CD4-positive, alpha-beta T cell (primary cell): ENCODE data around the gene SEMA5A. TPM values are rescaled to one million over a fixed set of nuclear protein-coding genes. Genes with fewer than 3 reads are reported as not detected.

Experiments used
- ATAC-seq: fragments of 200-7000 bp; cut with Tn5 transposase; one replicate; pipeline ENCODE4 v1.10.0; 2022; ENCODE audit warnings: mild to moderate bottlenecking; ENCODE audit not compliant: poor library complexity
- CTCF ChIA-PET: fragments of 350-600 bp; sonication (Branson Sonifier 250); formaldehyde crosslinking; loops from one replicate; lab custom pipeline; 2021; ENCODE audit warnings: antibody characterized with exemption, inconsistent platforms; lab: Charles Lee
- POLR2A ChIA-PET: fragments of 350-600 bp; sonication (Branson Sonifier 250); formaldehyde crosslinking; loops from one replicate; lab custom pipeline; 2021; ENCODE audit warnings: antibody characterized with exemption, inconsistent platforms; lab: Charles Lee
- DNase-seq, 14 experiments: peaks; one replicate each; pipeline ENCODE4 v3.0.0-alpha.2; 2013 to 2020; ENCODE audit warnings: mixed read lengths in 2 of 14
- H3K27ac ChIP-seq, 2 donors: one replicate each; pipeline versions ENCODE4 v1.5.1 to v1.7.0; 2013; ENCODE audit warnings: low read length in 2 of 2, low read depth in 1 of 2, mild to moderate bottlenecking in 1 of 2
- H3K27me3 ChIP-seq, 2 experiments: 1 replicate in 1 of 2; 2 replicates in 1 of 2; pipeline versions ENCODE4 v1.6.1 to v1.7.0; 2013; ENCODE audit warnings: low read length in 2 of 2, control low read depth in 1 of 2, mild to moderate bottlenecking in 1 of 2, moderate library complexity in 1 of 2; ENCODE audit not compliant: insufficient read depth in 2 of 2, control insufficient read depth in 1 of 2
- H3K36me3 ChIP-seq: one replicate; pipeline ENCODE4 v1.6.1; 2013; ENCODE audit warnings: low read length, control low read depth; ENCODE audit not compliant: insufficient read depth
- H3K4me1 ChIP-seq: one replicate; pipeline ENCODE4 v1.6.1; 2013; ENCODE audit warnings: low read length, control low read depth; ENCODE audit not compliant: insufficient read depth
- H3K4me3 ChIP-seq: one replicate; pipeline ENCODE4 v1.5.1; 2013; ENCODE audit warnings: mild to moderate bottlenecking, low read length, moderate library complexity
- H3K9me3 ChIP-seq, 2 experiments: 1 replicate in 1 of 2; 2 replicates in 1 of 2; pipeline versions ENCODE4 v1.6.1 to v1.7.0; 2013; ENCODE audit warnings: low read length in 2 of 2, mild to moderate bottlenecking in 2 of 2, control low read depth in 1 of 2, moderate library complexity in 1 of 2; ENCODE audit not compliant: control insufficient read depth in 1 of 2, insufficient read depth in 1 of 2
- H3K27ac Mint-ChIP-seq: one replicate; pipeline ENCODE4 v1.8.0; 2020; ENCODE audit warnings: mixed read lengths
- H3K27me3 Mint-ChIP-seq: one replicate; pipeline ENCODE4 v1.8.0; 2021; ENCODE audit warnings: mixed read lengths
- H3K36me3 Mint-ChIP-seq: one replicate; pipeline ENCODE4 v1.8.0; 2021; ENCODE audit warnings: low read depth, mixed read lengths
- H3K4me1 Mint-ChIP-seq: one replicate; pipeline ENCODE4 v1.8.0; 2021; ENCODE audit warnings: low read depth, mixed read lengths
- H3K4me3 Mint-ChIP-seq: one replicate; pipeline ENCODE4 v1.8.0; 2020; ENCODE audit warnings: mild to moderate bottlenecking, mixed read lengths
- H3K9me3 Mint-ChIP-seq: one replicate; pipeline ENCODE4 v1.8.0; 2020; ENCODE audit warnings: mixed read lengths
- CTCF ChIP-seq: fragments of 200-600 bp; IDR thresholded peaks from one replicate; pipeline ENCODE4 v1.8.0; 2022; ENCODE audit warnings: antibody characterized with exemption, mild to moderate bottlenecking
- intact Hi-C, 2 experiments: fragments of 100-400 bp; cut with DNase I in 1 of 2; cut with micrococcal nuclease in 1 of 2; formaldehyde crosslinking; loops; one replicate each; pipeline versions ENCODE4 v1.15.1 to v1.9.0; 2023 to 2025; cut with DNase I, micrococcal nuclease
- total RNA-seq, 174 experiments: library from RNA in 2 of 174; stranded (reverse) in 2 of 174; gene quantifications; one replicate each; pipeline ENCODE4 v1.2.3 and lab custom pipeline; 2021 to 2026

SEMA5A gene
- total RNA-seq, 2 experiments from 2014 or later = 2.0 to 2.9 TPM

GRCh38 chr5:9375756-9376155 lies 170.1 kb downstream of the SEMA5A start:
- TF ChIP-seq CTCF = no peak
- ATAC-seq = no peak
- Mint-ChIP-seq H3K9me3 (no peaks in the 10 kb centered on the region), H3K27ac (no peak overlapping the region), H3K36me3 (no peaks in the 10 kb centered on the region), H3K4me3 (no peak overlapping the region), H3K4me1 (no peaks in the 10 kb centered on the region), H3K27me3 (no peaks in the 10 kb centered on the region)
- no peaks in the 10 kb centered on the region for H3K27me3 ChIP-seq
- no peaks in the 10 kb centered on the region for H3K36me3 ChIP-seq
- no peak for DNase-seq
- H3K4me1 ChIP-seq = no peaks in the 10 kb centered on the region
- peaks cover 0 to 8% of the 10 kb centered on the region in 2 experiments for H3K9me3 ChIP-seq
- H3K4me3 ChIP-seq = no peak overlapping the region
- intact Hi-C loops = no loop called here
- H3K27ac ChIP-seq = no peak overlapping the region
- ChIA-PET CTCF (no interaction called here), POLR2A (no interaction called here)

- Mint-ChIP-seq H3K36me3 (no peaks in the 10 kb centered on the region), H3K27ac (no peak overlapping the region), H3K9me3 (peaks cover 8% of the 10 kb centered on the region), H3K4me3 (no peak overlapping the region), H3K4me1 (no peaks in the 10 kb centered on the region), H3K27me3 (no peaks in the 10 kb centered on the region)
- ChIA-PET CTCF (no interaction called here), POLR2A (no interaction called here)
- Histone ChIP-seq H3K9me3 (peaks cover 0 to 8% of the 10 kb centered on the region in 2 experiments), H3K27ac (no peak overlapping the region), H3K4me1 (no peaks in the 10 kb centered on the region), H3K4me3 (no peak overlapping the region), H3K36me3 (no peaks in the 10 kb centered on the region), H3K27me3 (no peaks in the 10 kb centered on the region)
- TF ChIP-seq CTCF = no peak
- intact Hi-C loops = no loop called here
- DNase-seq = no peak
- no peak for ATAC-seq
Measured at GRCh38 chr5:9374025-9374424, 171.8 kb downstream of the SEMA5A start.

- H3K27ac Mint-ChIP-seq = no peak overlapping the region
- H3K4me1 Mint-ChIP-seq = no peaks in the 10 kb centered on the region
- no peaks in the 10 kb centered on the region for H3K36me3 Mint-ChIP-seq
- intact Hi-C loops = no loop called here
- CTCF ChIA-PET = no interaction called here
- Histone ChIP-seq H3K4me1 (no peaks in the 10 kb centered on the region), H3K27ac (no peak overlapping the region), H3K4me3 (no peak overlapping the region), H3K9me3 (peaks cover 0 to 8% of the 10 kb centered on the region in 2 experiments), H3K27me3 (no peaks in the 10 kb centered on the region), H3K36me3 (no peaks in the 10 kb centered on the region)
- peaks cover 11% of the 10 kb centered on the region for H3K9me3 Mint-ChIP-seq
- no peak for DNase-seq
- POLR2A ChIA-PET = no interaction called here
- H3K4me3 Mint-ChIP-seq = no peak overlapping the region
- no peak for TF ChIP-seq CTCF
- ATAC-seq = no peak
- no peaks in the 10 kb centered on the region for H3K27me3 Mint-ChIP-seq
Measured at GRCh38 chr5:9373571-9373970, 172.3 kb downstream of the SEMA5A start.
